Stomach smooth muscle (tissue), 2 donors: ENCODE measurements around the gene PRELID1.

ENCODE experiments used
- H3K27ac ChIP-seq: one replicate; pipeline ENCODE4 v1.7.0; 2013; ENCODE audit warnings: mild to moderate bottlenecking, low read length, inconsistent platforms
- H3K27me3 ChIP-seq, 2 donors: one replicate each; pipeline ENCODE4 v1.7.0; 2013; ENCODE audit warnings: low read length in 2 of 2; ENCODE audit not compliant: insufficient read depth in 2 of 2, control insufficient read depth in 1 of 2
- H3K36me3 ChIP-seq, 2 donors: one replicate each; pipeline ENCODE4 v1.7.0; 2013; ENCODE audit warnings: low read length in 2 of 2; ENCODE audit not compliant: control insufficient read depth in 2 of 2, insufficient read depth in 2 of 2
- H3K4me1 ChIP-seq: one replicate; pipeline ENCODE4 v1.7.0; 2013; ENCODE audit warnings: low read length; ENCODE audit not compliant: control insufficient read depth, insufficient read depth
- H3K4me3 ChIP-seq, 2 donors: one replicate each; pipeline ENCODE4 v1.7.0; 2013; ENCODE audit warnings: low read length in 2 of 2
- H3K9ac ChIP-seq, 2 donors: one replicate each; pipeline ENCODE4 v1.7.0; 2013; ENCODE audit warnings: low read length in 2 of 2, mild to moderate bottlenecking in 1 of 2
- H3K9me3 ChIP-seq, 2 donors: one replicate each; pipeline ENCODE4 v1.7.0; 2013; ENCODE audit warnings: low read length in 2 of 2; ENCODE audit not compliant: control insufficient read depth in 2 of 2
- donor health status: healthy.
- donor health status: Pancreatic carcinoma.

PRELID1 gene

DNA sequence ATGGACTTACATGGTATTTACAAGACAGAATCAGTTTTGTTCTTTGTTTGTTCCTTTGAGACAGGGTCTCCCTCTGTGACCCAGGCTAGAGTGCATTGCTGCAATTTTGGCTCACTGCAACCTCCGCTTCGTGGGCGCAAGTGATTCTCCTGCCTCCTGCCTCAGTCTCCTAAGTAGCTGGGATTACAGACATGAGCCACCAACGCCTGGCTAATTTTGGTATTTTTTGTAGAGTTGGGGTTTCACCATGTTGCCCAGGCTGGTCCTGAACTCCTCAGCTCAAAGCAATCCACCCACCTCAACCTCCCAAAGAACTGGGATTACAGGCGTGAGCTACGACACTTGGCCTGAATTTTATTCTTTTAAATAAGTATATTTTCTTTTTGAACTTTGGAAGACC is 27.7 kb upstream of the PRELID1 start:
- peaks cover 17 to 32% of the 10 kb centered on the region in 2 donors for H3K36me3 ChIP-seq
- H3K9ac ChIP-seq = no peak overlapping the region
- no peaks in the 10 kb centered on the region for H3K4me1 ChIP-seq
- no peak overlapping the region for H3K4me3 ChIP-seq
- no peaks in the 10 kb centered on the region for H3K9me3 ChIP-seq
- H3K27me3 ChIP-seq = no peaks in the 10 kb centered on the region
- H3K27ac ChIP-seq = no peak overlapping the region

DNA sequence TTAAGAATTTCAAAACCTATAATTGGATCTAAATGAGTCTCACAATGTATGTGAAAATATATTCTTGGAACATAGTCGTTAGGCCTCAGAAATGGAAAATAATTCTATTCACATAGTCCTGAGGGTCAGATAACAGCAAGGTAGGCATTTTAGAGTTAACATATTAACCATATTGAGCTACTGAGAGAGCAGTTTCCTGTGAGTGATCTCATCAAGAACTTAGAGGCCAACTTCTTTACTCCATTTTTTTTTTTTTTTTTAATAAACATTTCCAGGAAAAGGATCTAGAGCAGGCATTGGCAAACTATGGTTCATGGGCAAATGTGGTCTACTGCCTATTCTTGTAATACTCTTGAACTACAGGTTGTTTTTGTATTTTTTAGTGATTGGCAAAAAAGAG is 26.7 kb upstream of the PRELID1 start:
- H3K4me3 ChIP-seq = no peak overlapping the region
- no peak overlapping the region for H3K27ac ChIP-seq
- no peaks in the 10 kb centered on the region for H3K9me3 ChIP-seq
- H3K9ac ChIP-seq = no peak overlapping the region
- H3K36me3 ChIP-seq = peaks cover 18 to 31% of the 10 kb centered on the region in 2 donors
- H3K4me1 ChIP-seq = no peaks in the 10 kb centered on the region
- no peaks in the 10 kb centered on the region for H3K27me3 ChIP-seq

- Histone ChIP-seq H3K27ac (no peak overlapping the region), H3K36me3 (peaks cover 42 to 50% of the 10 kb centered on the region in 2 donors), H3K4me1 (no peaks in the 10 kb centered on the region), H3K9ac (no peak overlapping the region), H3K9me3 (no peaks in the 10 kb centered on the region), H3K27me3 (no peaks in the 10 kb centered on the region), H3K4me3 (no peak overlapping the region)
Measured at GRCh38 chr5:177288191-177288590, 15.4 kb upstream of the PRELID1 start.

- no peak overlapping the region for H3K4me3 ChIP-seq
- H3K9me3 ChIP-seq = no peaks in the 10 kb centered on the region
- no peak overlapping the region for H3K9ac ChIP-seq
- no peak overlapping the region for H3K27ac ChIP-seq
- no peaks in the 10 kb centered on the region for H3K4me1 ChIP-seq
- H3K27me3 ChIP-seq = no peaks in the 10 kb centered on the region
- H3K36me3 ChIP-seq = peaks cover 50 to 58% of the 10 kb centered on the region in 2 donors
Measured at GRCh38 chr5:177290816-177291596, 12.6 kb upstream of the PRELID1 start.

- Histone ChIP-seq H3K27ac (no peak overlapping the region), H3K9me3 (no peaks in the 10 kb centered on the region), H3K4me1 (peaks cover 3% of the 10 kb centered on the region), H3K9ac (no peak overlapping the region), H3K36me3 (peaks cover 48 to 59% of the 10 kb centered on the region in 2 donors), H3K27me3 (no peaks in the 10 kb centered on the region), H3K4me3 (no peak overlapping the region)
Measured at GRCh38 chr5:177291735-177292134, 11.9 kb upstream of the PRELID1 start.

GRCh38 chr5:177293819-177294581 is 9.6 kb upstream of the PRELID1 start:
- Histone ChIP-seq H3K27me3 (no peaks in the 10 kb centered on the region), H3K4me3 (no peak overlapping the region), H3K9ac (no peak overlapping the region), H3K27ac (no peak overlapping the region), H3K9me3 (no peaks in the 10 kb centered on the region), H3K36me3 (peaks cover 40 to 49% of the 10 kb centered on the region in 2 donors), H3K4me1 (peaks cover 4% of the 10 kb centered on the region)

GRCh38 chr5:177294632-177295031 is 9.0 kb upstream of the PRELID1 start:
- H3K27ac ChIP-seq = no peak overlapping the region
- H3K4me1 ChIP-seq = peaks cover 4% of the 10 kb centered on the region
- peaks cover 40 to 44% of the 10 kb centered on the region in 2 donors for H3K36me3 ChIP-seq
- peak overlapping the region in 1 of 2 donors; percentile 36 for H3K9ac ChIP-seq
- H3K27me3 ChIP-seq = no peaks in the 10 kb centered on the region
- no peak overlapping the region for H3K4me3 ChIP-seq
- H3K9me3 ChIP-seq = no peaks in the 10 kb centered on the region

GRCh38 chr5:177295924-177296323 is 7.7 kb upstream of the PRELID1 start:
- Histone ChIP-seq H3K36me3 (peaks cover 39 to 42% of the 10 kb centered on the region in 2 donors), H3K27ac (no peak overlapping the region), H3K27me3 (no peaks in the 10 kb centered on the region), H3K9me3 (no peaks in the 10 kb centered on the region), H3K4me1 (peaks cover 13% of the 10 kb centered on the region), H3K9ac (no peak overlapping the region), H3K4me3 (no peak overlapping the region)

DNA sequence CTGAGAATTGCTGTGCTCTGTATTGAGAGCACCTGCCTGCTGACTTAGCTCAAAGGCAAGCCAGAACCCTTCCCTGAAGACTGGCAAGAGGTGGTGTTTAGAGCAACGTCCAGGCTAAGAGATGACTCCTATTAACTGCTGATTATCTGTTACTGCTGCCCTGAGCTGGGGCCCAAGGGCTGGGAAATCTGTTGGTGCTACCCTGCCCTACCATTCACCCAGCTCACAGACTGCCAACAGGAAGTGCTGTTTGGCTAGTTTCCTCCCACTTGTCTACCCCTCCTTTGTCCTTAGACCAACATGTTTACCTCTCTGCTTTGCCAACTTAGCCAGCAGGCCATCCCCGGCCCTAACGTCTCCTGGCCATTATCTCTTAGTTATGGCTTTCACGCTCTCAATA is 7.0 kb upstream of the PRELID1 start:
- Histone ChIP-seq H3K9ac (no peak overlapping the region), H3K27ac (no peak overlapping the region), H3K36me3 (peaks cover 36 to 41% of the 10 kb centered on the region in 2 donors), H3K4me3 (no peak overlapping the region), H3K27me3 (no peaks in the 10 kb centered on the region), H3K4me1 (peaks cover 20% of the 10 kb centered on the region), H3K9me3 (no peaks in the 10 kb centered on the region)

DNA sequence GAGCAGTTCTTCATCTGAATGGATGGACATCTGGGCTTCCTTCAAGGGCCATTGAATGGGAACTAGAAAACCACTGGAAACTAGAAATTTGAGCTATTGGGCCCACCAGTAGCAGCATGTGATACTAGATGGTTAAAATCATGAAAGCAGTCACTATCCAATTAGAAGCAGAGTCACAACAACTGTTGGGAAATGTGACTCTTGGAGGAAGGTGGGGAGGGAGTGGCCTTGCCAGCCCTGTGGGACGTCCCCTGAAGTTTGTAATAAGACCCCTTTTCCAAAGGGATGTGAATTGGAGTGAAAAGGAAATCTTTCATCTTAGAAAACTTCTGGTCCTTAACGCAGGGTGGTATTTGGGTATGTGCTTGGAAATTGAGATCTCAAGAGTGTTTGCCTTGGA is 5.7 kb upstream of the PRELID1 start:
- Histone ChIP-seq H3K27me3 (no peaks in the 10 kb centered on the region), H3K4me1 (peaks cover 33% of the 10 kb centered on the region), H3K27ac (no peak overlapping the region), H3K4me3 (no peak overlapping the region), H3K9ac (no peak overlapping the region), H3K9me3 (no peaks in the 10 kb centered on the region), H3K36me3 (peaks cover 25 to 31% of the 10 kb centered on the region in 2 donors)

DNA sequence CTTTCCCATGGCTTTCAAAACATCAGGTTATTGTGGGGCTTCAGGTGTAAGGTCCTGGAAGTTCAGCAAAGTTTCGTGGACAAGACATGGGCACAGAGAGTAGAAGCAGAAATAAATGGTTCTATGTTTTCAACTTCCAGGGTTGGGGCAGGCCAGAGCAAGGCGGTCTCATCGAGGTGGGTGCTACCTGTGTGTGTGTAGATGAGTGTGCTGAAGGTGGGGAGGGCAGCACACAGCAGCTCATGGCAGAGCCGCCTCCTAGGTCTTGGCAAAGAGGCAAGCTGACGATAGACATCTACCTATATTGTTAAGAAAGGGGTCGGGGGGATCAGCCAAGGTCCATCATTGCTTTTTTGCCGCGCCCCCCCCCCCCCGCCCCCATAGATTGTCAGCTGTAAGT is 3.9 kb upstream of the PRELID1 start:
- Histone ChIP-seq H3K9me3 (no peaks in the 10 kb centered on the region), H3K27ac (no peak overlapping the region), H3K9ac (no peak overlapping the region)

More for the DNA sequence above, 3.9 kb upstream of the PRELID1 start:
- no peak overlapping the region for H3K4me3 ChIP-seq
- H3K4me1 ChIP-seq = peaks cover 43% of the 10 kb centered on the region
- H3K36me3 ChIP-seq = peaks cover 12 to 17% of the 10 kb centered on the region in 2 donors
- no peaks in the 10 kb centered on the region for H3K27me3 ChIP-seq
